ENCODE data around the gene ZFHX3.

DNA sequence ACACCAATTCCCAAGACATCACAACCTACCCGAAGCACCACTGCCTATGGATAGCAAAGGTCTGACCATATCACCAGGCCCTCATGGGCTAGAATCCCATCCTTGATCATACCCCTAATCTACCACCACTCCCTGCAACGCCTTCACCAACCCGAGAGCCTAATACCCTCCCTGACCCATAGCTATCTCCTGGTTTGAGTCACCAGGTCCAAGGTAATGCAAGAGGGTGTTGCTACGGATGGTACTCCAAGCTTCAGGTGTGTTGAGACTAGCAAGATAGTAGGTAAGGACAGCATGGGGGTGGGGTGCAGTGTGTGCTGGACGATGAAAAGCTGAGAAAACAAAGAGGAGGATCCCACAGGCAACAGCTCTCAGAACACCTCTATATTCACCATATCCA is 258.0 kb downstream of the ZFHX3 start:
- TF ChIP-seq, protein P1, sequence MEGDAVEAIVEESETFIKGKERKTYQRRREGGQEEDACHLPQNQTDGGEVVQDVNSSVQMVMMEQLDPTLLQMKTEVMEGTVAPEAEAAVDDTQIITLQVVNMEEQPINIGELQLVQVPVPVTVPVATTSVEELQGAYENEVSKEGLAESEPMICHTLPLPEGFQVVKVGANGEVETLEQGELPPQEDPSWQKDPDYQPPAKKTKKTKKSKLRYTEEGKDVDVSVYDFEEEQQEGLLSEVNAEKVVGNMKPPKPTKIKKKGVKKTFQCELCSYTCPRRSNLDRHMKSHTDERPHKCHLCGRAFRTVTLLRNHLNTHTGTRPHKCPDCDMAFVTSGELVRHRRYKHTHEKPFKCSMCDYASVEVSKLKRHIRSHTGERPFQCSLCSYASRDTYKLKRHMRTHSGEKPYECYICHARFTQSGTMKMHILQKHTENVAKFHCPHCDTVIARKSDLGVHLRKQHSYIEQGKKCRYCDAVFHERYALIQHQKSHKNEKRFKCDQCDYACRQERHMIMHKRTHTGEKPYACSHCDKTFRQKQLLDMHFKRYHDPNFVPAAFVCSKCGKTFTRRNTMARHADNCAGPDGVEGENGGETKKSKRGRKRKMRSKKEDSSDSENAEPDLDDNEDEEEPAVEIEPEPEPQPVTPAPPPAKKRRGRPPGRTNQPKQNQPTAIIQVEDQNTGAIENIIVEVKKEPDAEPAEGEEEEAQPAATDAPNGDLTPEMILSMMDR (IDR thresholded peaks at IDR 0.05; ENCODE audit: poor library complexity, severe bottlenecking): no peak
- no peak for TF ChIP-seq RAD21 (conservative IDR thresholded peaks at IDR 0.05)
- TF ChIP-seq EZH2 (IDR thresholded peaks at IDR 0.05; ENCODE audit: borderline replicate concordance, insufficient read depth, low read length, poor library complexity, severe bottlenecking): no peak
- TF ChIP-seq POLR2AphosphoS5 (IDR thresholded peaks at IDR 0.05): peak; percentile 30
- no peak for TF ChIP-seq SMC3 (conservative IDR thresholded peaks at IDR 0.05; ENCODE audit: poor library complexity)
- TF ChIP-seq MXI1 (conservative IDR thresholded peaks at IDR 0.05; ENCODE audit: poor library complexity, severe bottlenecking): no peak
- TF ChIP-seq, protein P2, sequence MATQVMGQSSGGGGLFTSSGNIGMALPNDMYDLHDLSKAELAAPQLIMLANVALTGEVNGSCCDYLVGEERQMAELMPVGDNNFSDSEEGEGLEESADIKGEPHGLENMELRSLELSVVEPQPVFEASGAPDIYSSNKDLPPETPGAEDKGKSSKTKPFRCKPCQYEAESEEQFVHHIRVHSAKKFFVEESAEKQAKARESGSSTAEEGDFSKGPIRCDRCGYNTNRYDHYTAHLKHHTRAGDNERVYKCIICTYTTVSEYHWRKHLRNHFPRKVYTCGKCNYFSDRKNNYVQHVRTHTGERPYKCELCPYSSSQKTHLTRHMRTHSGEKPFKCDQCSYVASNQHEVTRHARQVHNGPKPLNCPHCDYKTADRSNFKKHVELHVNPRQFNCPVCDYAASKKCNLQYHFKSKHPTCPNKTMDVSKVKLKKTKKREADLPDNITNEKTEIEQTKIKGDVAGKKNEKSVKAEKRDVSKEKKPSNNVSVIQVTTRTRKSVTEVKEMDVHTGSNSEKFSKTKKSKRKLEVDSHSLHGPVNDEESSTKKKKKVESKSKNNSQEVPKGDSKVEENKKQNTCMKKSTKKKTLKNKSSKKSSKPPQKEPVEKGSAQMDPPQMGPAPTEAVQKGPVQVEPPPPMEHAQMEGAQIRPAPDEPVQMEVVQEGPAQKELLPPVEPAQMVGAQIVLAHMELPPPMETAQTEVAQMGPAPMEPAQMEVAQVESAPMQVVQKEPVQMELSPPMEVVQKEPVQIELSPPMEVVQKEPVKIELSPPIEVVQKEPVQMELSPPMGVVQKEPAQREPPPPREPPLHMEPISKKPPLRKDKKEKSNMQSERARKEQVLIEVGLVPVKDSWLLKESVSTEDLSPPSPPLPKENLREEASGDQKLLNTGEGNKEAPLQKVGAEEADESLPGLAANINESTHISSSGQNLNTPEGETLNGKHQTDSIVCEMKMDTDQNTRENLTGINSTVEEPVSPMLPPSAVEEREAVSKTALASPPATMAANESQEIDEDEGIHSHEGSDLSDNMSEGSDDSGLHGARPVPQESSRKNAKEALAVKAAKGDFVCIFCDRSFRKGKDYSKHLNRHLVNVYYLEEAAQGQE (IDR thresholded peaks at IDR 0.05; ENCODE audit: borderline replicate concordance): no peak

All from neural cell (in vitro differentiated cells).